Keratinocyte (primary cell): Measurements from ENCODE around the gene ARL13B. TPM values are rescaled to one million over a fixed set of nuclear protein-coding genes. Genes with fewer than 3 reads are reported as not detected.

Source experiments
- DNase-seq: peaks from one replicate; pipeline ENCODE4 v3.0.0-alpha.2; 2011; ENCODE audit warnings: low read depth, missing footprints, low spot score
- FAIRE-seq: peaks from 2 replicates; lab custom pipeline; 2011; peaks lifted over from hg19 to GRCh38; lab: Jason Lieb, UNC
- H2AFZ ChIP-seq: 2 replicates; pipeline ENCODE4 v1.6.0; 2012; ENCODE audit warnings: low read length, control low read depth, inconsistent platforms; ENCODE audit not compliant: control insufficient read depth
- H3K27ac ChIP-seq: 2 replicates; pipeline ENCODE4 v1.5.1; 2011; ENCODE audit warnings: low read length; ENCODE audit not compliant: control insufficient read depth, insufficient read depth
- H3K27me3 ChIP-seq: 3 replicates; pipeline ENCODE4 v1.6.0; 2011; ENCODE audit warnings: low read length; ENCODE audit not compliant: control insufficient read depth, insufficient read depth; ENCODE audit errors: extremely low read depth
- H3K36me3 ChIP-seq, 2 experiments: 2 replicates in 1 of 2; 3 replicates in 1 of 2; pipeline ENCODE4 v1.5.1; 2011; ENCODE audit warnings: low read length in 2 of 2, mild to moderate bottlenecking in 1 of 2; ENCODE audit not compliant: control insufficient read depth in 2 of 2, insufficient read depth in 2 of 2; ENCODE audit errors: extremely low read depth in 1 of 2
- H3K4me1 ChIP-seq: 3 replicates; pipeline ENCODE4 v1.5.1; 2011; ENCODE audit warnings: low read length; ENCODE audit not compliant: control insufficient read depth, insufficient read depth; ENCODE audit errors: extremely low read depth
- H3K4me2 ChIP-seq: 3 replicates; pipeline ENCODE4 v1.6.0; 2011; ENCODE audit warnings: low read depth, low read length; ENCODE audit not compliant: control insufficient read depth, insufficient read depth; ENCODE audit errors: extremely low read depth
- H3K4me3 ChIP-seq, 3 experiments: fragments of 200-600 bp in 1 of 3; sonication (generic) in 1 of 3; 2 replicates in 2 of 3; 3 replicates in 1 of 3; pipeline ENCODE4 v1.5.1; 2011 to 2016; ENCODE audit warnings: low read length in 3 of 3, mild to moderate bottlenecking in 3 of 3, control low read depth in 2 of 3, inconsistent platforms in 1 of 3, low read depth in 1 of 3, mixed read lengths in 1 of 3, mixed run types in 1 of 3, moderate library complexity in 1 of 3; ENCODE audit not compliant: control insufficient read depth in 2 of 3, insufficient read depth in 2 of 3; ENCODE audit errors: extremely low read depth in 1 of 3
- H3K79me2 ChIP-seq: 2 replicates; pipeline ENCODE4 v1.6.0; 2012; ENCODE audit warnings: low read length; ENCODE audit not compliant: control insufficient read depth, insufficient read depth
- H3K9ac ChIP-seq: 3 replicates; pipeline ENCODE4 v1.6.0; 2011; ENCODE audit warnings: low read length; ENCODE audit not compliant: control insufficient read depth, insufficient read depth; ENCODE audit errors: extremely low read depth
- H3K9me1 ChIP-seq: 3 replicates; pipeline ENCODE4 v1.6.0; 2011; ENCODE audit warnings: low read length; ENCODE audit not compliant: control insufficient read depth, insufficient read depth; ENCODE audit errors: extremely low read depth
- H3K9me3 ChIP-seq: 2 replicates; pipeline ENCODE4 v1.5.1; 2012; ENCODE audit warnings: low read depth, low read length; ENCODE audit not compliant: control insufficient read depth
- H4K20me1 ChIP-seq: 3 replicates; pipeline ENCODE4 v1.6.0; 2011; ENCODE audit warnings: low read length; ENCODE audit not compliant: control insufficient read depth, insufficient read depth; ENCODE audit errors: extremely low read depth
- EZH2 ChIP-seq: IDR thresholded peaks from one replicate; pipeline ENCODE4 v1.6.1; 2012; ENCODE audit warnings: inconsistent platforms, mild to moderate bottlenecking, low read length, moderate library complexity
- dilution Hi-C: fragments of 300-500 bp; cut with MboI; formaldehyde crosslinking; loops from one replicate; pipeline ENCODE4 v1.7.0; 2020; ENCODE audit warnings: low sequenced_read_pairs; ENCODE audit not compliant: extremely low pct_ligation_motif_present
- polyA plus RNA-seq, 5 experiments: library from polyadenylated mRNA; depleted of rRNA in 3 of 5; stranded (reverse) in 3 of 5; stranded (forward) in 1 of 5; unstranded in 1 of 5; fragments of >200 nt; gene quantifications; 1 replicate in 1 of 5; 2 replicates in 3 of 5; 3 replicates in 1 of 5; pipeline versions ENCODE4 v1.2.1 to v1.2.3, GENCODE V29; 2011 to 2012; ENCODE audit warnings: missing spikeins in 2 of 5, low read depth in 1 of 5, low replicate concordance in 1 of 5
- TF ChIP-seq, protein P1 (sequence below), 3 experiments: IDR thresholded peaks in 1 of 3; conservative IDR thresholded peaks in 1 of 3; optimal IDR thresholded peaks in 1 of 3; 2 replicates in 2 of 3; 3 replicates in 1 of 3; pipeline versions ENCODE3 to v1.5.1; 2011; ENCODE audit warnings: low read length in 3 of 3, mild to moderate bottlenecking in 3 of 3, moderate library complexity in 2 of 3, control low read depth in 1 of 3, inconsistent platforms in 1 of 3; ENCODE audit not compliant: insufficient read depth in 2 of 3; ENCODE audit errors: extremely low read depth in 1 of 3

Gene ARL13B
- polyA plus RNA-seq, 1 donor (not counting 4 experiments of a cell fraction or from before 2014, with no cell fraction given), result 6.8 TPM

DNA sequence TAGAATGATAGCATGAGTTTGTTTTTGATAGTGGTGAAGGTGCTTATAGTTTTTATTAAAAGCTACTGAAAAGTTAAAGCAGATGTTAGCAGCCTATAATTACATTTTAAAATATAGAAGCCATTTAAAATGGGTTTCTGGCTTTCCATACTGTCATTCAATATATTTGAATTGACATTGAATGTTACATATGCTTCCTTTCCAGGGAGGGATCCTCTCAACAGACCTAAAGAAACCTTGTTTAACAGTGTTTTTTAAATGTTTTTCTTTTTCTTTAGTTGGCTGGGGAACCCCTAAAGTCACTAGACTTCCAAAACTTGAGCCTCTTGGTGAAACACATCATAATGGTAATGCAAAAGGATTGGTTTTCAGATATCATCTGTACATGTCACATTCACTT lies 70.6 kb downstream of the ARL13B start:
- H2AFZ ChIP-seq, result no peak overlapping the region
- H3K4me2 ChIP-seq, result no peak overlapping the region
- H3K27me3 ChIP-seq, result no peaks in the 10 kb centered on the region
- FAIRE-seq (no peak), DNase-seq (no peak)
- H3K4me1 ChIP-seq, result no peaks in the 10 kb centered on the region
- no peaks in the 10 kb centered on the region for H4K20me1 ChIP-seq
- no peak overlapping the region for H3K4me3 ChIP-seq
- H3K9me1 ChIP-seq, result no peaks in the 10 kb centered on the region
- dilution Hi-C loops, result no loop called here
- H3K79me2 ChIP-seq, result no peaks in the 10 kb centered on the region
- no peaks in the 10 kb centered on the region for H3K36me3 ChIP-seq
- H3K9me3 ChIP-seq, result no peaks in the 10 kb centered on the region
- H3K9ac ChIP-seq, result no peak overlapping the region
- H3K27ac ChIP-seq, result no peak overlapping the region
- TF ChIP-seq, protein P1, sequence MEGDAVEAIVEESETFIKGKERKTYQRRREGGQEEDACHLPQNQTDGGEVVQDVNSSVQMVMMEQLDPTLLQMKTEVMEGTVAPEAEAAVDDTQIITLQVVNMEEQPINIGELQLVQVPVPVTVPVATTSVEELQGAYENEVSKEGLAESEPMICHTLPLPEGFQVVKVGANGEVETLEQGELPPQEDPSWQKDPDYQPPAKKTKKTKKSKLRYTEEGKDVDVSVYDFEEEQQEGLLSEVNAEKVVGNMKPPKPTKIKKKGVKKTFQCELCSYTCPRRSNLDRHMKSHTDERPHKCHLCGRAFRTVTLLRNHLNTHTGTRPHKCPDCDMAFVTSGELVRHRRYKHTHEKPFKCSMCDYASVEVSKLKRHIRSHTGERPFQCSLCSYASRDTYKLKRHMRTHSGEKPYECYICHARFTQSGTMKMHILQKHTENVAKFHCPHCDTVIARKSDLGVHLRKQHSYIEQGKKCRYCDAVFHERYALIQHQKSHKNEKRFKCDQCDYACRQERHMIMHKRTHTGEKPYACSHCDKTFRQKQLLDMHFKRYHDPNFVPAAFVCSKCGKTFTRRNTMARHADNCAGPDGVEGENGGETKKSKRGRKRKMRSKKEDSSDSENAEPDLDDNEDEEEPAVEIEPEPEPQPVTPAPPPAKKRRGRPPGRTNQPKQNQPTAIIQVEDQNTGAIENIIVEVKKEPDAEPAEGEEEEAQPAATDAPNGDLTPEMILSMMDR (optimal IDR thresholded peaks at IDR 0.05 in 1 of 3, IDR thresholded peaks at IDR 0.05 in 1 of 3, conservative IDR thresholded peaks at IDR 0.05 in 1 of 3; ENCODE audit: extremely low read depth in 1 of 3, insufficient read depth in 2 of 3, low read length in 3 of 3), result no peak
- TF ChIP-seq EZH2, result no peak

DNA sequence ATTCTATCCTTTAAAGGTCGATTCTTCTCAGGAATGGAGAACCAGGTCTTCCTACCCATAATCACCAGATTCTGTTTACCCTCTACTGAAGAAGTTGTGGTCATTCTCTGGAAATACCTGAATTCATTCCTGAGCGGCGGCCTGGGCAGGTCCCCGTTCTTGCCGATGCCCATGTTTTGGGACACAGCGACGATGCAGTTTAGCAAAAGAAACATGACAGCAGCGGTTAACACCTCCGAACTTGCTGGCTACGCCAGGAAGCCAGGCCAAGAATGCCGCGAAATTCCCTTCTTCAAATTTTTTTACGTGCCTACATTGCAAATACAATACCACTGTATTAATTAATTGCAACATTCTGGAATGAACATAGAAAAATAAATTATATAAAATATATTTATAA lies 81.3 kb downstream of the ARL13B start:
- Histone ChIP-seq H3K4me1 (no peaks in the 10 kb centered on the region), H3K4me2 (no peak overlapping the region), H3K4me3 (no peak overlapping the region), H2AFZ (no peak overlapping the region), H3K36me3 (peaks cover 0 to 2% of the 10 kb centered on the region in 2 experiments), H3K27me3 (no peaks in the 10 kb centered on the region), H3K27ac (no peak overlapping the region), H3K9me3 (no peaks in the 10 kb centered on the region), H3K9ac (no peak overlapping the region), H4K20me1 (no peaks in the 10 kb centered on the region), H3K79me2 (no peaks in the 10 kb centered on the region), H3K9me1 (no peaks in the 10 kb centered on the region)
- DNase-seq (no peak), FAIRE-seq (no peak)
- TF ChIP-seq, protein P1 (optimal IDR thresholded peaks at IDR 0.05 in 1 of 3, IDR thresholded peaks at IDR 0.05 in 1 of 3, conservative IDR thresholded peaks at IDR 0.05 in 1 of 3; ENCODE audit: extremely low read depth in 1 of 3, insufficient read depth in 2 of 3, low read length in 3 of 3), result no peak
- TF ChIP-seq EZH2, result no peak
- dilution Hi-C loops, result no loop called here
